ENCODE measurements around the gene RAD52. TPM values are rescaled to one million over a fixed set of nuclear protein-coding genes. Genes with fewer than 3 reads are reported as not detected.

Gene RAD52
- total and polyA plus RNA-seq, 4 donors: 4.4 to 25.7 (median 13.7) TPM

- Histone ChIP-seq H3K27ac (ENCODE audit: low read depth in 1 of 2, low read length in 2 of 2) (no peak overlapping the region), H3K4me3 (ENCODE audit: low read length in 2 of 2) (no peak overlapping the region), H3K4me1 (ENCODE audit: control insufficient read depth in 1 of 2, insufficient read depth in 2 of 2, low read length in 2 of 2) (no peaks in the 10 kb centered on the region), H3K36me3 (ENCODE audit: control insufficient read depth in 1 of 2, insufficient read depth in 2 of 2, low read length in 1 of 2) (peaks cover 18 to 26% of the 10 kb centered on the region in 2 donors), H3K27me3 (ENCODE audit: control insufficient read depth in 1 of 2, insufficient read depth in 2 of 2, low read length in 1 of 2) (no peaks in the 10 kb centered on the region), H3K9me3 (ENCODE audit: control insufficient read depth, low read length) (no peaks in the 10 kb centered on the region)
- ATAC-seq (ENCODE audit: low FRiP score): no peak
- intact Hi-C loops (cut with DNase I): no loop called here
- DNase-seq: no peak
- 93% methylated on average over 2 of the region's 2 CpGs for WGBS, 2 donors
Observed at GRCh38 chr12:885701-886100, 63.8 kb downstream of the RAD52 start.

- WGBS, 2 donors: 92% methylated on average over 5 of the region's 5 CpGs
- no peak overlapping the region for H3K27ac ChIP-seq (ENCODE audit: low read depth in 1 of 2, low read length in 2 of 2)
- intact Hi-C loops (cut with DNase I): no loop called here
- H3K9me3 ChIP-seq (ENCODE audit: control insufficient read depth, low read length): no peaks in the 10 kb centered on the region
- no peaks in the 10 kb centered on the region for H3K4me1 ChIP-seq (ENCODE audit: control insufficient read depth in 1 of 2, insufficient read depth in 2 of 2, low read length in 2 of 2)
- no peak overlapping the region for H3K4me3 ChIP-seq (ENCODE audit: low read length in 2 of 2)
- no peak for DNase-seq
- no peak for ATAC-seq (ENCODE audit: low FRiP score)
- no peaks in the 10 kb centered on the region for H3K27me3 ChIP-seq (ENCODE audit: control insufficient read depth in 1 of 2, insufficient read depth in 2 of 2, low read length in 1 of 2)
- H3K36me3 ChIP-seq (ENCODE audit: control insufficient read depth in 1 of 2, insufficient read depth in 2 of 2, low read length in 1 of 2): peaks cover 18 to 26% of the 10 kb centered on the region in 2 donors
Observed at GRCh38 chr12:884746-885414, 64.6 kb downstream of the RAD52 start.

- ATAC-seq (ENCODE audit: low FRiP score) (no peak), DNase-seq (no peak)
- H3K36me3 ChIP-seq (ENCODE audit: control insufficient read depth in 1 of 2, insufficient read depth in 2 of 2, low read length in 1 of 2): peaks cover 21 to 22% of the 10 kb centered on the region in 2 donors
- H3K27ac ChIP-seq (ENCODE audit: low read depth in 1 of 2, low read length in 2 of 2): no peak overlapping the region
- intact Hi-C loops (cut with DNase I): no loop called here
- no peaks in the 10 kb centered on the region for H3K27me3 ChIP-seq (ENCODE audit: control insufficient read depth in 1 of 2, insufficient read depth in 2 of 2, low read length in 1 of 2)
- no peaks in the 10 kb centered on the region for H3K4me1 ChIP-seq (ENCODE audit: control insufficient read depth in 1 of 2, insufficient read depth in 2 of 2, low read length in 2 of 2)
- no peak overlapping the region for H3K4me3 ChIP-seq (ENCODE audit: low read length in 2 of 2)
- 81 to 85% methylated on average over 4 of the region's 4 CpGs for WGBS, 2 donors
- H3K9me3 ChIP-seq (ENCODE audit: control insufficient read depth, low read length): no peaks in the 10 kb centered on the region
Observed at GRCh38 chr12:880656-881055, 68.8 kb downstream of the RAD52 start.

GRCh38 chr12:879641-880040 is 69.9 kb downstream of the RAD52 start:
- Histone ChIP-seq H3K4me1 (ENCODE audit: control insufficient read depth in 1 of 2, insufficient read depth in 2 of 2, low read length in 2 of 2) (no peaks in the 10 kb centered on the region), H3K9me3 (ENCODE audit: control insufficient read depth, low read length) (no peaks in the 10 kb centered on the region), H3K36me3 (ENCODE audit: control insufficient read depth in 1 of 2, insufficient read depth in 2 of 2, low read length in 1 of 2) (peaks cover 11 to 14% of the 10 kb centered on the region in 2 donors), H3K27me3 (ENCODE audit: control insufficient read depth in 1 of 2, insufficient read depth in 2 of 2, low read length in 1 of 2) (no peaks in the 10 kb centered on the region), H3K27ac (ENCODE audit: low read depth in 1 of 2, low read length in 2 of 2) (no peak overlapping the region), H3K4me3 (ENCODE audit: low read length in 2 of 2) (no peak overlapping the region)
- no peak for ATAC-seq (ENCODE audit: low FRiP score)
- intact Hi-C loops (cut with DNase I): no loop called here
- DNase-seq: no peak
- WGBS, 2 donors: 81 to 84% methylated on average over 5 of the region's 5 CpGs

- WGBS, 2 donors: 59 to 62% methylated on average over 2 of the region's 2 CpGs
- H3K27ac ChIP-seq (ENCODE audit: low read depth in 1 of 2, low read length in 2 of 2): no peak overlapping the region
- intact Hi-C loops (cut with DNase I): no loop called here
- no peak overlapping the region for H3K4me3 ChIP-seq (ENCODE audit: low read length in 2 of 2)
- no peaks in the 10 kb centered on the region for H3K9me3 ChIP-seq (ENCODE audit: control insufficient read depth, low read length)
- no peak for ATAC-seq (ENCODE audit: low FRiP score)
- no peak for DNase-seq
- H3K36me3 ChIP-seq (ENCODE audit: control insufficient read depth in 1 of 2, insufficient read depth in 2 of 2, low read length in 1 of 2): peaks cover 0 to 3% of the 10 kb centered on the region in 2 donors
- H3K4me1 ChIP-seq (ENCODE audit: control insufficient read depth in 1 of 2, insufficient read depth in 2 of 2, low read length in 2 of 2): no peaks in the 10 kb centered on the region
- H3K27me3 ChIP-seq (ENCODE audit: control insufficient read depth in 1 of 2, insufficient read depth in 2 of 2, low read length in 1 of 2): no peaks in the 10 kb centered on the region
Observed at GRCh38 chr12:873954-874353, 75.5 kb downstream of the RAD52 start.

GRCh38 chr12:870378-870777 is 79.1 kb downstream of the RAD52 start:
- H3K9me3 ChIP-seq (ENCODE audit: control insufficient read depth, low read length): no peaks in the 10 kb centered on the region
- H3K27me3 ChIP-seq (ENCODE audit: control insufficient read depth in 1 of 2, insufficient read depth in 2 of 2, low read length in 1 of 2): no peaks in the 10 kb centered on the region
- 87 to 92% methylated on average over 1 of the region's 1 CpG for WGBS, 2 donors
- H3K4me3 ChIP-seq (ENCODE audit: low read length in 2 of 2): no peak overlapping the region
- intact Hi-C loops (cut with DNase I): no loop called here
- no peak for DNase-seq
- no peaks in the 10 kb centered on the region for H3K36me3 ChIP-seq (ENCODE audit: control insufficient read depth in 1 of 2, insufficient read depth in 2 of 2, low read length in 1 of 2)
- ATAC-seq (ENCODE audit: low FRiP score): no peak
- no peak overlapping the region for H3K27ac ChIP-seq (ENCODE audit: low read depth in 1 of 2, low read length in 2 of 2)
- H3K4me1 ChIP-seq (ENCODE audit: control insufficient read depth in 1 of 2, insufficient read depth in 2 of 2, low read length in 2 of 2): no peaks in the 10 kb centered on the region

- H3K4me3 ChIP-seq (ENCODE audit: low read length in 2 of 2): no peak overlapping the region
- intact Hi-C loops (cut with DNase I): no loop called here
- H3K36me3 ChIP-seq (ENCODE audit: control insufficient read depth in 1 of 2, insufficient read depth in 2 of 2, low read length in 1 of 2): peaks cover 0 to 3% of the 10 kb centered on the region in 2 donors
- no peaks in the 10 kb centered on the region for H3K4me1 ChIP-seq (ENCODE audit: control insufficient read depth in 1 of 2, insufficient read depth in 2 of 2, low read length in 2 of 2)
- whole genome bisulfite sequencing, 2 donors: 67 to 70% methylated on average over 3 of the region's 3 CpGs
- no peaks in the 10 kb centered on the region for H3K27me3 ChIP-seq (ENCODE audit: control insufficient read depth in 1 of 2, insufficient read depth in 2 of 2, low read length in 1 of 2)
- H3K9me3 ChIP-seq (ENCODE audit: control insufficient read depth, low read length): no peaks in the 10 kb centered on the region
- DNase-seq (no peak), ATAC-seq (ENCODE audit: low FRiP score) (no peak)
- no peak overlapping the region for H3K27ac ChIP-seq (ENCODE audit: low read depth in 1 of 2, low read length in 2 of 2)
Observed at GRCh38 chr12:868722-869121, 80.8 kb downstream of the RAD52 start.

GRCh38 chr12:867905-868304 is 81.6 kb downstream of the RAD52 start:
- DNase-seq (peak in 1 of 2 donors; percentile 17), ATAC-seq (ENCODE audit: low FRiP score) (no peak)
- Histone ChIP-seq H3K4me1 (ENCODE audit: control insufficient read depth in 1 of 2, insufficient read depth in 2 of 2, low read length in 2 of 2) (no peaks in the 10 kb centered on the region), H3K9me3 (ENCODE audit: control insufficient read depth, low read length) (no peaks in the 10 kb centered on the region), H3K36me3 (ENCODE audit: control insufficient read depth in 1 of 2, insufficient read depth in 2 of 2, low read length in 1 of 2) (peaks cover 0 to 3% of the 10 kb centered on the region in 2 donors), H3K27me3 (ENCODE audit: control insufficient read depth in 1 of 2, insufficient read depth in 2 of 2, low read length in 1 of 2) (no peaks in the 10 kb centered on the region), H3K4me3 (ENCODE audit: low read length in 2 of 2) (no peak overlapping the region), H3K27ac (ENCODE audit: low read depth in 1 of 2, low read length in 2 of 2) (no peak overlapping the region)
- 93 to 95% methylated on average over 5 of the region's 5 CpGs for WGBS, 2 donors
- intact Hi-C loops (cut with DNase I): no loop called here

GRCh38 chr12:865614-866013 is 83.9 kb downstream of the RAD52 start:
- intact Hi-C loops (cut with DNase I): no loop called here
- Histone ChIP-seq H3K27ac (ENCODE audit: low read depth in 1 of 2, low read length in 2 of 2) (no peak overlapping the region), H3K36me3 (ENCODE audit: control insufficient read depth in 1 of 2, insufficient read depth in 2 of 2, low read length in 1 of 2) (peaks cover 6 to 7% of the 10 kb centered on the region in 2 donors), H3K9me3 (ENCODE audit: control insufficient read depth, low read length) (no peaks in the 10 kb centered on the region), H3K27me3 (ENCODE audit: control insufficient read depth in 1 of 2, insufficient read depth in 2 of 2, low read length in 1 of 2) (no peaks in the 10 kb centered on the region), H3K4me1 (ENCODE audit: control insufficient read depth in 1 of 2, insufficient read depth in 2 of 2, low read length in 2 of 2) (no peaks in the 10 kb centered on the region), H3K4me3 (ENCODE audit: low read length in 2 of 2) (no peak overlapping the region)
- 86 to 89% methylated on average over 1 of the region's 1 CpG for WGBS, 2 donors
- DNase-seq (no peak), ATAC-seq (ENCODE audit: low FRiP score) (no peak)
